A673 (cell line): ENCODE data around the gene NRXN3.

Experiments
- EZH2 ChIP-seq: fragments of 200-600 bp; sonication (generic); IDR thresholded peaks from 2 replicates; pipeline ENCODE4 v1.6.1; 2017; ENCODE audit warnings: borderline replicate concordance, low read depth, mild to moderate bottlenecking, mixed read lengths, antibody characterized with exemption, low read length; ENCODE audit not compliant: poor library complexity, severe bottlenecking
- TF ChIP-seq, protein P1 (sequence below): fragments of 300-800, 200-600 bp; sonication (generic); conservative IDR thresholded peaks from 2 replicates; pipeline ENCODE4 v1.5.1; 2017; ENCODE audit warnings: low read depth, mild to moderate bottlenecking, antibody characterized with exemption, low read length, moderate library complexity, mixed read lengths

DNA sequence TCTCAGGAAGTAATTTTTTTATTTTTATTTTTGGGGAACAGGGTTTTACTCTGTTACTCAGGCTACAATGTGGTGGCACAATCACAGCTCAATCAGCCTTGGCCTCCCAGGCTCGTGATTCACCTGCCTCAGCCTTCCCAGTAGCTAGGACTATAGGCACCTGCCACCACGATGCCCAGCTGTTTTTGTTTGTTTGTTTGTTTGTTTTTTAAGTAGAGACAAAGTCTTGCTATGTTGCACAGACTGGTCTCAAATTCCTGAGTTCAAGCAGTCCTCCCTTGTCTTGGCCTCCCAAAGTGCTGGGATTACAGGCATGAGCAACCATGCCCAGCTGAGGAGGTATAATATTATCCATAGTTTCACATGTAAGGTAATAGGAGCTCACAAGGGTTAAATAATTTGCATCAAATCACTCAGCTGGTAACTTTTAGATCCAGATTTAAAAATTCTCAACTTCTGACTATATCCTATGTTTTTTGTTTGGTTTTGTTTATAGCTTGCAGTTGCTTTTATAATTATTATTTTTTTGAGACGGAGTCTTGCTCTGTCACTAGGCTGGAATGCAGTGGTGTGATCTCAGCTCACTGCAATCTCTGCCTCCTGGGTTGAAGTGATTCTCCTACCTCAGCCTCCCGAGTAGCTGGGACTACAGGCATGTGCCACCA, 1411.9 kb downstream of the NRXN3 start:
- TF ChIP-seq, protein P1, sequence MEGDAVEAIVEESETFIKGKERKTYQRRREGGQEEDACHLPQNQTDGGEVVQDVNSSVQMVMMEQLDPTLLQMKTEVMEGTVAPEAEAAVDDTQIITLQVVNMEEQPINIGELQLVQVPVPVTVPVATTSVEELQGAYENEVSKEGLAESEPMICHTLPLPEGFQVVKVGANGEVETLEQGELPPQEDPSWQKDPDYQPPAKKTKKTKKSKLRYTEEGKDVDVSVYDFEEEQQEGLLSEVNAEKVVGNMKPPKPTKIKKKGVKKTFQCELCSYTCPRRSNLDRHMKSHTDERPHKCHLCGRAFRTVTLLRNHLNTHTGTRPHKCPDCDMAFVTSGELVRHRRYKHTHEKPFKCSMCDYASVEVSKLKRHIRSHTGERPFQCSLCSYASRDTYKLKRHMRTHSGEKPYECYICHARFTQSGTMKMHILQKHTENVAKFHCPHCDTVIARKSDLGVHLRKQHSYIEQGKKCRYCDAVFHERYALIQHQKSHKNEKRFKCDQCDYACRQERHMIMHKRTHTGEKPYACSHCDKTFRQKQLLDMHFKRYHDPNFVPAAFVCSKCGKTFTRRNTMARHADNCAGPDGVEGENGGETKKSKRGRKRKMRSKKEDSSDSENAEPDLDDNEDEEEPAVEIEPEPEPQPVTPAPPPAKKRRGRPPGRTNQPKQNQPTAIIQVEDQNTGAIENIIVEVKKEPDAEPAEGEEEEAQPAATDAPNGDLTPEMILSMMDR = no peak
- TF ChIP-seq EZH2 = no peak
